HG03095 (cell line): ENCODE measurements around the gene CTTNBP2NL.
"Not testable (repeated sequence)": the region's sequence is repeated elsewhere in the genome, so short reads cannot be mapped to it uniquely, and the experiment has no call there.

Experiments
- ATAC-seq: cut with Tn5 transposase; IDR thresholded peaks from one replicate; pipeline ENCODE4 v1.9.1; 2021; ENCODE audit warnings: moderate library complexity; ENCODE audit not compliant: unreplicated experiment

The CTTNBP2NL gene

DNA sequence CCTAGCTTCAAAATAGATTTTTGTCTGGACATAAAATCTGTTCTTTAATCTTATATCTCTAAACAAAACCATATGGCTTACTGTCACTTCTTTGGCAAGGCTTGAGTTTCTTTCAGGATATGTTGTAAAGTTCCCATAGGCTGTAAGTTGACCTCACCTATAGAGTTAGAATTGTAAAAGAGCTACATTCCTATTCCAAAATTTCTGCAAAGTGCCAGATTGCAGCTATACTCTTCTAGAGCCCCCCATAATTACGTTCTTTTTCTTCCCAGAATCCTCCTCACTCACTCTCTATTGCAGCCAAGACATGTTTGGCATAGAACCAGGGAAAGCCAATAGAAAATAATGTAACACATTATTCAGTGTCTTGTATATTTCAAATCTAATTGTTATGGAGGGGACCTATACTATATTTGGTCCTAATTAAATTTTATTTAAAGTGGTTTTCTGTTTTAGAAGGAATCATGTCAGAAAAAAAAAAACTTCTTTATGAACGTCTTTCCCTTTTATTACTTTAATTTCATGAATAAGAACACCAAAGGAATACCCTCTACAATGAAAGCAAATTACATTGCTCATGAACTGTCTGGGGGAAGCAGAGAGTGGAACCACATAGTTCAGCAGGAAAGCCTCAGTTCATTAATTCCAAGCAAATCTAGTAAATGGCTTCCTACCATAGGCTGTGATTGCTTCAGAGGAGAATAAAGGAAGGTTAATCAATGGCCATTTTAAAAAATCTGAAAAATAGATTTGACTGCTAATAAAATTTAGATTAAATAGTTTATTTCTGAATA is 22.3 kb downstream of the CTTNBP2NL start:
- ATAC-seq = no peak

DNA sequence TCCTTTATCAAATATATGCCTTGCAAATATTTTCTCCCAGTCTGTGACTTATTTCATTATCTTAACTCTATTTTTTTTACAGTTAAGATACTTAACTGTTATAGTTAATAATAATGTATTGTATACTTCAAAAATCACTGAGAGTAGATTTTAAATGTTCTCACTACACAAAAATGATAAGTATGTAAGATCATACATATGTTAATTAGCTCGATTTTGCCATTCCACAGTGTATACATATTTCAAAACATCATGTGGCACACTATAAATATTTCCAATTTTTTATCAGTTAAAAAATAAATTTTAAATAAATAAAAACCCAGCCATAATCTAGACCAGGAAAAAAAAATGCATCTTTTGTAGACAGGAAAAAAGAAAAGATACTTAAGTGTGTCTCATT is 27.2 kb downstream of the CTTNBP2NL start:
- ATAC-seq = no peak

DNA sequence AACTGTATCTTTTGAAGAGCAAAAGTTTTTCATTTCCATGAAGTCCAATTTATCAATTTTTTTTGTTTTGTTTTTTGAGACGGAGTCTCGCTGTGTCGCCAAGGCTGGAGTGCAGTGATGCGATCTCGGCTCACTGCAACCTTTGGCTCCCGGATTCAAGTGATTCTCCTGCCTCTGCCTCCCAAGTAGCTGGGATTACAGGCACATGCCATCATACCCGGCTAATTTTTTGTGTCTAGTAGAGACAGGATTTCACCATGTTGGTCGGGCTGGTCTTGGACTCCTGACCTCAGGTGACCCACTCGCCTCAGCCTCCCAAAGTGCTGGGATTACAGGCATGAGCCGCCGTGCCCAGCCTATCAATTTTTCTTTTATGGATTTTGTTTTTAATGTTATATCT is 27.7 kb downstream of the CTTNBP2NL start:
- not testable (repeated sequence) for ATAC-seq

DNA sequence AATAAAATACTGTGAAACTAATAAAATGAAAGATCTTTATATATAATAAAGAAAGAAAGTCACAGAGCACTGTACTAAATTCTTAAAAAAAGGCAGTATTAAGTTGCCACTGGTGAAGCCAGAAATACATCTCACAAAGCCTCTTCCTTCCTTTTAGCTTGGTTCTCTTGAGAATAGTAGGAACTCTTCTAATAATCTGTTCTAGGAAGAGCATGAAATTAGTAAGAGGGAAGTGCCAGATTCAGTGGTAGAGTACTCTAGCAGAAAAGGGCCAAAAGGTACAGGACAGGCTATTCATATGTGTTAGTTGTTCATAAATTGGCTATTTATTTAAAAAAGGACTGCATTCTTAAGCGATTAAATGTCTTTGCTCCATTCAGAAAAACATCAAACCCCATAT is 33.7 kb downstream of the CTTNBP2NL start:
- no peak for ATAC-seq

- ATAC-seq = no peak
Measured at GRCh38 chr1:112431038-112431437, 35.0 kb downstream of the CTTNBP2NL start.

- no peak for ATAC-seq
Measured at GRCh38 chr1:112435448-112435847, 39.4 kb downstream of the CTTNBP2NL start.

DNA sequence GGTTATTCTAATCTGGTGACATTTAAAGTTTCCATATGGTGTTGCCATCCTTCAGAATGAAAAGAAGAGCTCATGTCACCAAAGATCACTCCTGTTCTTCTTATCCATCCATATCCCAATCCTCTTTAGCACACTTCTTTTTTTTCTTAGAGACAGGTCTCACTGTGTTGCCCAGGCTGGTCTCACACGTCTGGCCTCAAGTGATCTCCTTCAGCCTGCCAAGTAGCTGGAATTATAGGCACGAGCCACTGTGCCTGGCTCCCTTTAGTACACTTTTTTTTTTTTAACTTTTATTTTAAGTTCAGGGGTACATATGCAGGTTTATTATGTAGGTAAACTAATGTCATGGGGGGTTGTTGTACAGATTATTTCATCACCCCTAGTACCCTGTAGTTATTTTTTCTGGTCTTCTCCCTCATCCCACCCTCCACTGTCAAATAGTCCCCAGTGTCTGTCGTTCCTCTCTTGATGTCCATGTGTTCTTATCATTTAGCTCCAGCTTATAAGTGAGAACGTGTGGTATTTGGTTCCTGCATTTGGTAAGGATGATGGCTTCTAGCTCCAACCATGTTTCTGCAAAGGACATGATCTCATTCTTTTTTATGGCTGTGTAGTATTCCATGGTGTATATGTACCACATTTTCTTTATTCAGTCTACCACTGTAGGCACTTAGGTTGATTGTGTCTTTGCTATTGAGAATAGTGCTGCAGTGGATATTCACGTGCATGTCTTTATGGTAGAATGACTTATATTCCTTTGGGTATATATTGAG is 40.6 kb downstream of the CTTNBP2NL start:
- no peak for ATAC-seq

- ATAC-seq = not testable (repeated sequence)
Measured at GRCh38 chr1:112438156-112438555, 42.1 kb downstream of the CTTNBP2NL start.

DNA sequence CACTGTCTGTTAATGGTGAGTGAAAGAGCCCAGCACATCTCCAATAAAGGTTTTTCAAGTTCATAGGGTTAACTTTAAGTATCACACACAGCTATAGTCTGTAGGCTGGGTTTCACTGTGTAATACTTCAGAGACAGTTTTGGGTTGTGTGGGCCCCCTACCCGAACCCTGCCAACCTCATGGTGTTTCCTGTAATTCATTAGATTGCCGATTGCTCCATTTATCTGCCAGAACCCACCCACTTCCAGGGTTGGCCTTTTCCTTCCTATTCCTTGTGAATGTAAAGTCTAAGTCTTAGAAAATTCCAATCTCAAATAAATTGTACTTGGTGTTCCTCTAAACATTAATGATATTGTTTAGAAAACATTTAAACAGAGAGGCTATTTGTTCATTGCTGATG is 43.6 kb downstream of the CTTNBP2NL start:
- no peak for ATAC-seq

- no peak for ATAC-seq
Measured at GRCh38 chr1:112440574-112440973, 44.6 kb downstream of the CTTNBP2NL start.

- no peak for ATAC-seq
Measured at GRCh38 chr1:112444269-112444668, 48.3 kb downstream of the CTTNBP2NL start.

DNA sequence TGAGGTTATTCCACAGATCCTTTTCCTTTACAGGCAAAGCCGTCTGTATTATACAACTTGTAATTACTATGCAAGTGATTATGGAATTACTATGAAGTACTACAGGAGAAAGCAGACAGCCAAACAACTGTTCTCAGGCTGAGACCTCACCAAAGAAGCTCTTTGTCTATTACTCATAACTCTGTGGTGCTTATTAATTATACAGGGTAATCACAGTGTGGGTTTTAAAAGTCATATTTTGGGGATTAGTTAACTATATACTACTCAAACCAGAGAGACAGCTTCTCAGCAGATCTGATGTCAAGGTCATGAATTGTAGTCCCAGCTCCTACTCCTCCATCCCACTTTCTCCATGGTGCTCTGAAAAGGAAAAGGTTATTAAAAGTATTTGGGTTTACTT is 49.6 kb downstream of the CTTNBP2NL start:
- no peak for ATAC-seq

GRCh38 chr1:112446411-112446810 is 50.4 kb downstream of the CTTNBP2NL start:
- ATAC-seq = no peak

DNA sequence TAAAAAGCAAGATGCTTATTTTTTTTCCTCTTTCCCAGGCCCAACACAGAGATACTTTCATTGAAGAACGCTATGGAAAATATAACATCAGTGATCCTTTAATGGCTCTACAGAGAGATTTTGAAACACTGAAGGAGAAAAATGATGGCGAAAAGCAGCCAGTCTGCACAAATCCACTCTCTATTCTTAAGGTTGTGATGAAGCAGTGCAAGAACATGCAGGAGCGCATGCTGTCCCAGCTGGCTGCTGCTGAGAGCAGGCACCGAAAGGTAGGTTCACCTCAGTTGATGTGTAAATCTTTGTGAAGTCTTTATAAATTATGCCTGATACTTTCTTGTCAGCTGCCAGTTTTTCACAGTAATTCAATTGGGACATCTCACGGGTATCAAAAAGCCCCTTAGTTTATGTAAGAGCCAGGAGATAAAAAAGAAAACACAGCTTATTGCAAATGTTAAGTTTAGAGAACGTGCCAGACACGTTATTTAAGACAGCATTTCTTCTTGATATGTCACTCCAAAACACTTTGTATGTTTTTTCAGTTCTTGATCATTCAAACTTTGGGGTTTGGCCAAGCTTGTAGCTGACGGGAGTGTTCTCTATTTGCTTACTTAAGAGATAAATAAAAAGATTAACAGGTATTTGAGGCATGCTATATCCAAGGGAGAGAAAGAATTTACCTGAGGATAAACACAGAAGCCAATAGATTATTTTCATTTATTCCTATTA is 53.1 kb downstream of the CTTNBP2NL start:
- no peak for ATAC-seq

GRCh38 chr1:112449630-112449983 is 53.6 kb downstream of the CTTNBP2NL start:
- no peak for ATAC-seq

DNA sequence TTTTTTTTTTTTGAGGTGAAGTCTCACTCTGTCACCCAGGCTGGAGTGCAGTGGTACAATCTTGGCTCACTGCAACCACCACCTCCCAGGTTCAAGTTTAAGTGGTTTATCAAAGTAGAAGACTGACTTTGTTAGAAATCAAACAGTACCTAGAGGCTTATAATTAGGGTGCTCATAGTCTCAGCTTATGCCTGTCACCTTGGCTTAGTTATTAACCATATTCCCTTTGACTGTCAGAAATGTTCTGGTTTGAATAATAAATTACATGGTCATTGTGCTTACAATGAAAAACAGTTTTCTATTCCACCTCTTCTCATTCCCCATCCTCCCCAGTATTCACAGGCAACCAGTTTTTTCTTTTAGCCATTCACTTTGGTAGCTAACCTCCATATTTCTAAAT is 54.8 kb downstream of the CTTNBP2NL start:
- no peak for ATAC-seq

DNA sequence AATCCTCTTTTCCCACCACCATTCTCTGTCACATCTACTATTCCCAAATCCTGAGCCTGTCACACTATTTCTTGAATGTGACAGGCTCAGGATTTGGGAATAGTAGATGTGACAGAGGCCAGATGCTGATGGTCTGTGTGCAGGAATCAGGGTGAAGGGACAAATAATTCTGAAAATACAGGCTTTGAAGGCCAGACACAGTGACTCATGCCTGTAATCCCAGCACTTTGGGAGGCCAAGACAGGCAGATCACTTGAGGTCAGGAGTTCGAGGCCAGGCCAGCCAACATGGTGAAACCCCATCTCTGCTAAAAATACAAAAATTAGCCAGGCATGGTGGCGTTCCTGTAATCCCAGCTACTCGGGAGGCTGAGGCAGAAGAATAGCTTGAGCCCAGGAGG is 55.3 kb downstream of the CTTNBP2NL start:
- ATAC-seq = not testable (repeated sequence)

DNA sequence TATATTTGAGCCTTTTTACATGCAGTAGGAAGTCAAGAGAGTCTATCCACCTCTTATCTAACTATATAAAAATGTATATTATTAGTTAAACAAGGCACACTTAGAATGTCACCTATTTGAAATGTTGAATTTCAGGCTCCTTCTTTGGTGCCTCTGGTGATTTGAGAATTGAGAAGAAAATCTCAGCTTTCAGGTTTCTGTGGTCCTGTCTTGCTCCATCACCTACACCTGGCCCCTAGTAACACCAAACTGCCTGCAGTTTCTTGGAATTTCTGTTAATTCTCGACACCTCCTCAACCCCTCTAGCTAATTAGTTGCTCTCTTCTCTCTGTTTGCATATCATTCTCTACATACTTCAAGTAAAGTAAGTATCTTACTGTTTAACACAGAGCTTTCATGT is 57.9 kb downstream of the CTTNBP2NL start:
- ATAC-seq = no peak

DNA sequence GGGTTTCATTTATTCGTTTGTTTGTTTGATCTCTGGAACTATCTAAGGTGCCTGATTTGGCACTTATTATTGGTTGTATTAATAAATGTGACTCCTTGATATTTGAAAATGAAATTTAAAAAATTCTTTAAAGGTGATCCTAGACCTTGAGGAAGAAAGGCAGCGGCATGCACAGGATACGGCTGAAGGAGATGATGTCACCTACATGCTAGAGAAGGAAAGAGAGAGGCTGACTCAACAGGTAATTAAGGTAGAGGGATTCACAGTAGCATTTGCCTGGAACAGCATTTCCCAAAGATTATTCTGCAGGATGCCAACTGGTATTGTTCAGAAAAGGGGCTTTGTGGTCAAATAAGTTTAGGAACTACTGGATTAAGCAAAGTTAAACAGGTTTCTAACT is 58.3 kb downstream of the CTTNBP2NL start:
- no peak for ATAC-seq

- ATAC-seq = no peak
Measured at GRCh38 chr1:112457241-112457640, 61.2 kb downstream of the CTTNBP2NL start.

DNA sequence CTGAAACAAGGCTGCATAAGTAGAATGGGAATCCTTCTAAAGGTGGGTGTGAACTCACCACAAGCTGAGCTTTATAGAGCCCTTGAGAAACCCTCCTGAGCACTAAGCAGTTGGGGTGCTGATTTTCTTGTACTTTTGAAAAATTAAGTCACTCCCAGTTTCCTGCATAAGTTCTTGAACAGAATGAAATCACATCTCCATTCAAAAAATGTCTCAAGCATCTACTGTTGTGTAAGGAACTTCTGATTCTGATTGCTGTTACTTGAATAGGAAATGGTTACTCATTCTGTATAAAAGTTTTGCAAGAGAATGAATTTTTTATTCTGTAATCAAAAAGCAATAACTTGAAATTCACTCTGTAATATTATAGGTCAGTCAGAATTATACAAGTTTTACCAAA is 61.9 kb downstream of the CTTNBP2NL start:
- ATAC-seq = no peak

DNA sequence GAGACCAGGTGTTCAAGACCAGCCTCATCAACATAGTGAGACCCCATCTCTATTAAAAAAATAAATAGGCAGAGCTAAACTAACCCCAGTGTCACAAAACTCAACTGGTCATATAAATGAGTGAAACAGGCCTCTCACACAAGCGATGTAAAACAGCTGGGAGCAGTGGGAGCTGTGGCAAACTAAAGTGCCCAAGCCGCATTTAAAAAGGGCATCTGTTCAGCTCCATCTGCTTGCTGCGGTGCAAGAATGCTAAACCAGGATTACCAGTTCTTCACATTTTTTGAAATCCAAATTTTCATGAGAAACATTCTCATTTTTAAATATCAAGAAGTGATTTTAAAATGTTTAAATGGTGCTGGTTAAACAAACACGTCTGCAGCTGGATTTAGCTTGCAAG is 62.7 kb downstream of the CTTNBP2NL start:
- no peak for ATAC-seq
